LNCaP clone FGC (cell line): ENCODE measurements around the gene GPR148.
"Not testable (repeated sequence)": the region's sequence is repeated elsewhere in the genome, so short reads cannot be mapped to it uniquely, and the experiment has no call there.

ENCODE experiments used
- DNase-seq: peaks from one replicate; pipeline ENCODE4 v3.0.0-alpha.2; 2011; ENCODE audit warnings: low read depth
- H3K4me3 ChIP-seq: 2 replicates; pipeline ENCODE4 v1.5.1; 2011; ENCODE audit warnings: mild to moderate bottlenecking, low read depth, low read length, control low read depth
- TF ChIP-seq, protein P1 (sequence below): IDR thresholded peaks from 2 replicates; pipeline ENCODE4 v1.5.1; 2012; ENCODE audit warnings: mild to moderate bottlenecking; ENCODE audit not compliant: control insufficient read depth, insufficient read depth; ENCODE audit errors: extremely low read depth

The GPR148 gene

GRCh38 chr2:130728549-130729316 lies at the start of gene GPR148:
GPR148 (plus strand) TSS chr2:130729070; CDS start chr2:130729152, 82 bp downstream.
- TF ChIP-seq, protein P1, sequence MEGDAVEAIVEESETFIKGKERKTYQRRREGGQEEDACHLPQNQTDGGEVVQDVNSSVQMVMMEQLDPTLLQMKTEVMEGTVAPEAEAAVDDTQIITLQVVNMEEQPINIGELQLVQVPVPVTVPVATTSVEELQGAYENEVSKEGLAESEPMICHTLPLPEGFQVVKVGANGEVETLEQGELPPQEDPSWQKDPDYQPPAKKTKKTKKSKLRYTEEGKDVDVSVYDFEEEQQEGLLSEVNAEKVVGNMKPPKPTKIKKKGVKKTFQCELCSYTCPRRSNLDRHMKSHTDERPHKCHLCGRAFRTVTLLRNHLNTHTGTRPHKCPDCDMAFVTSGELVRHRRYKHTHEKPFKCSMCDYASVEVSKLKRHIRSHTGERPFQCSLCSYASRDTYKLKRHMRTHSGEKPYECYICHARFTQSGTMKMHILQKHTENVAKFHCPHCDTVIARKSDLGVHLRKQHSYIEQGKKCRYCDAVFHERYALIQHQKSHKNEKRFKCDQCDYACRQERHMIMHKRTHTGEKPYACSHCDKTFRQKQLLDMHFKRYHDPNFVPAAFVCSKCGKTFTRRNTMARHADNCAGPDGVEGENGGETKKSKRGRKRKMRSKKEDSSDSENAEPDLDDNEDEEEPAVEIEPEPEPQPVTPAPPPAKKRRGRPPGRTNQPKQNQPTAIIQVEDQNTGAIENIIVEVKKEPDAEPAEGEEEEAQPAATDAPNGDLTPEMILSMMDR, result no peak
- peak; percentile 59 for DNase-seq

DNA sequence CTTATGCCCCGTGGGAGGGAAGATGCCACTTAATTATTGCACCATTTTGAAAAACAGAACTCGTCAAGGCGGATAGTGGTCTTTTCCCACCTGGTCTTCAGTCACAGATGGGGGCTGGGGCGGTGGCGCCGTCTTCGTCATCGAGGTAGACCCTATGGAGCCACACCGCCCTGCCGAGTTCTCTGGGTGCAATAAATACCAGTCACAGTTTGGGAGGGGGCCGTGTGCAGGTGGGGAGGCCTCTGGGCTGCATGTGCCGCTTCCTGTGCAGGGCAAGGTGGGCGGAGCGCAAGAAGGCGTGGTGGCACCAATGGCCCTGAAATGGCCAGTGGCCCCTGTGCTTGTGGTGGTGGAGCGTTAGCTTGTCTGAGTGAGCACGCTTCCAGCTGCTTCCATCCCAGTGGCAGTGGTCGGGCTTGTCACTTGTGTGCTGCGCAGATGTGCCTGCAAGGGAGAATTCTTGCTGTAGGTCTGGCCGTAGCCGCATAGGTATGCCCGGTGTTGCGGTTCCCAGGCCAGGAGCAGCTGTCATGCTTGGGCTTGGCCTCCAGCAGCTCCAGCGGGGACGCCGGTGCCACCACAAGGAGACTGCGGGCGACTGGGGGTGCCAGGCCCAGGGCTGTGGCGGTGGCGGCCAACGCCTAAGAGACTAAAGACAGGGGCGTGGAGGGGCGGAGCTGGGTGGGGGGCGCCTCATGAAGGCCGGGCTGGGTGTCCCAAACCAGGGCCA lies 36.7 kb upstream of the GPR148 start:
- DNase-seq, H3K4me3 ChIP-seq: not testable (repeated sequence)

More at GRCh38 chr2:130728549-130729316, at the start of gene GPR148:
- H3K4me3 ChIP-seq, result no peak within 1 kb of the TSS

DNA sequence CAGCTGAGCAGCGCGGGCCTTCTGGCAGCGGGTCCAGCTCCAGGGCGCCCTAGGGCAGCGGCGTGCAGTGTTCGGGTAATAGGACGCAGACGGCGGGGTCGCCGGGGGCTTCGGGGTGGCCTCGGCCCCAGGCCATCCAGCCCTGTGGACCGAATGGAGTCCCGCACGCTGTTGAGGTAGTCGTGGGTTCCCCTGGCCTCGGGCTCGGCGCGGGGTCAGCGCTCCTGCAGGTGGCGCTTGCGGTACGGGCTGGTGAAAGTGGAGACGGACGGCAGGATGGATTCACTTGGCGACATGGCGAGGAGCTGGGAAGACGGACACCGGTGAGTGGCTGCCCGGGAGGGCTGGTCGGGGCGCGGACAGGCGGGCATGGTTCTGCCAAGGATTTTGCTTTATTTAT lies 35.4 kb upstream of the GPR148 start:
- not testable (repeated sequence) for H3K4me3 ChIP-seq, DNase-seq
- TF ChIP-seq, protein P1, result peak; percentile 23; the same call in 1 of the 2 replicates

DNA sequence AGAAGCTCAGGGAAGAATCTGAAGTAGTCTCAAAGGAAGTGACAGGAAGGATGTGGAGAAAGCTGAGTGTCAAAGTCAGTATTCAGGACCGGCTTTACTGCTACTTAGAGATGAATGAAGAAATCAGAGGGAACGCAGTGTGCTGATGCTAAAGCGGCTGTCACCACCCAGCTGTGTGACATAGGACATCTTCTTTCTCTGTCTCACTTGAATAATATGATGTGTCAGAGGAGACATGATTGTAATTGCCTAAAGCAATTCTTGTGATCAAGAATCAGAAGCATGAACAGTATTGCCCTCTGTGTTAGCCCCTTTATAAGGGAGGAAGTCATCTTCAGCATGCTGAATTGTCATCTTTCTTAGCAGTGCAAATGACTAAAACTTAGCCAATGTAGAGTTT lies 25.6 kb upstream of the GPR148 start:
- not testable (repeated sequence) for DNase-seq, H3K4me3 ChIP-seq

DNA sequence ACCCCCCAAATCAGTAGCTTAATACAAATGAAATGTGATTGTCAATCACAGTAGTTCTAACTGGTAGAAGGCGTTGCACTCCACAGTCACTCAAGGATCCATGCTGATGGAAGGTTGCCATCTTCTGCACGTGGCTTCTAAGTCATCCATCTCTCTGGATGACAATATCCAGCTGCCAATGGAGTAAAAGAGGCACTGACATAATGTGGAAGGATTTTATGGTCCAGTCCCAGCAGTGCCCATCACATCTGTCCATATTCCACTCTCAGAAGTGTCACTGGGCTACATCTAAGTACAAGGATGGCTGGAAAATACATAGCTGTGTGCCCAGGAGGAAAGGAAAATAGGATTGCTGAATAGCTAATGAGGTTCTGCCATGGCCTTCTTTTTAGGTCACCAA lies 14.1 kb upstream of the GPR148 start:
- not testable (repeated sequence) for H3K4me3 ChIP-seq, DNase-seq

DNA sequence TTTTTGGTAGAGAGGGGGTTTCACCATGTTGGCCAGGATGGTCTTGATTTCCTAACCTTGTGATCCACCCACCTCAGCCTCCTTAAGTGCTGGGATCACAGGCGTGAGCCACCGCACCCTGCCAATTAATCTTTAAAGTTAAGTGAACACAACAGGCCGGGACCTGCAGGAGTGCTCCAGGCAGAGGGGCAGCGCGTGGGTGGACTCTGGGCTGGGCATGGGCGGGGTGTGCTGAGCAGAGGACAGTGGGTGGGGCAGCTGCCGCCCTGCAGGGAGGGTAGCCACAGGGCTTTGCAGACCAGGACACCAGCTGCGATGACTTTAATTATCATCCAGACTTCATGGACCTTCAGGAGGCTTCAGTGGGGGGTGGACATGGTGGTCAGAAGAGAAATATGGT lies 8.8 kb upstream of the GPR148 start:
- no peak for DNase-seq
- TF ChIP-seq, protein P1, result no peak
- no peak overlapping the region for H3K4me3 ChIP-seq

- TF ChIP-seq, protein P1, result no peak
- no peak overlapping the region for H3K4me3 ChIP-seq
- DNase-seq, result no peak
These were observed 8.3 kb upstream of the GPR148 start for GRCh38 chr2:130720528-130720927.

- no peak overlapping the region for H3K4me3 ChIP-seq
- TF ChIP-seq, protein P1, result no peak
- DNase-seq, result no peak
These were observed 4.4 kb upstream of the GPR148 start for GRCh38 chr2:130724455-130724854.
